OCI-LY1 (cell line): ENCODE results near the gene CDKN2B.

ENCODE experiments used
- H2AFZ ChIP-seq: fragments of 200-600 bp; sonication (generic), shearing (Covaris generic); 2 replicates; pipeline ENCODE4 v1.6.0; 2014; ENCODE audit warnings: antibody characterized with exemption, mild to moderate bottlenecking, low read length
- H3F3A ChIP-seq: fragments of 200-600 bp; sonication (generic), shearing (Covaris generic); 2 replicates; pipeline ENCODE4 v1.6.0; 2014; ENCODE audit warnings: mild to moderate bottlenecking, antibody characterized with exemption, low read length, moderate library complexity; ENCODE audit not compliant: insufficient read depth
- H3K27ac ChIP-seq: fragments of 200-600 bp; sonication (generic); 2 replicates; pipeline ENCODE4 v1.5.1; 2014; ENCODE audit warnings: low read length, mixed run types, mild to moderate bottlenecking, low read depth; ENCODE audit not compliant: poor library complexity, severe bottlenecking
- H3K27me3 ChIP-seq: fragments of 200-600 bp; sonication (generic); 2 replicates; pipeline ENCODE4 v1.6.0; 2014; ENCODE audit warnings: antibody characterized with exemption, mild to moderate bottlenecking, low read length, moderate library complexity; ENCODE audit not compliant: insufficient read depth
- H3K36me3 ChIP-seq: fragments of 200-600 bp; sonication (generic); 2 replicates; pipeline ENCODE4 v1.6.1; 2014; ENCODE audit warnings: mild to moderate bottlenecking, antibody characterized with exemption, low read length, moderate library complexity, mixed read lengths; ENCODE audit not compliant: insufficient read depth
- H3K4me1 ChIP-seq: fragments of 200-600 bp; sonication (generic); 2 replicates; pipeline ENCODE4 v1.5.1; 2014; ENCODE audit warnings: mild to moderate bottlenecking, low read length, moderate library complexity; ENCODE audit not compliant: insufficient read depth, severe bottlenecking
- H3K4me2 ChIP-seq: fragments of 200-600 bp; sonication (generic), shearing (Covaris generic); 2 replicates; pipeline ENCODE4 v1.6.1; 2014; ENCODE audit warnings: low read length
- H3K4me3 ChIP-seq: fragments of 200-600 bp; sonication (generic); 2 replicates; pipeline ENCODE4 v1.5.1; 2014; ENCODE audit warnings: low read length, low read depth, mild to moderate bottlenecking, mixed read lengths; ENCODE audit not compliant: poor library complexity, severe bottlenecking
- H3K79me2 ChIP-seq: fragments of 200-600 bp; shearing (Covaris generic); 2 replicates; pipeline ENCODE4 v1.6.1; 2016; ENCODE audit warnings: mixed run types, low read length, mixed read lengths; ENCODE audit not compliant: insufficient read depth
- H3K9ac ChIP-seq: fragments of 200-600 bp; sonication (generic), shearing (Covaris generic); 2 replicates; pipeline ENCODE4 v1.6.1; 2014; ENCODE audit warnings: mild to moderate bottlenecking, low read length, mixed read lengths
- H3K9me2 ChIP-seq: fragments of 200-600 bp; sonication (generic), shearing (Covaris generic); 2 replicates; pipeline ENCODE4 v1.6.1; 2014; ENCODE audit warnings: low read depth, mild to moderate bottlenecking, low read length, mixed read lengths
- H3K9me3 ChIP-seq: fragments of 200-600 bp; shearing (Covaris generic); 2 replicates; pipeline ENCODE4 v1.6.1; 2014; ENCODE audit warnings: low read length, mixed read lengths
- H4K20me1 ChIP-seq: fragments of 200-600 bp; sonication (generic), shearing (Covaris generic); 2 replicates; pipeline ENCODE4 v1.6.0; 2016; ENCODE audit warnings: mild to moderate bottlenecking, low read length; ENCODE audit not compliant: insufficient read depth
- CTCF ChIP-seq: fragments of 200-600 bp; sonication (generic), shearing (Covaris generic); IDR thresholded peaks from 2 replicates; pipeline ENCODE4 v1.5.1; 2017; ENCODE audit warnings: mild to moderate bottlenecking, antibody characterized with exemption, low read length, moderate library complexity, mixed read lengths
- EZH2 ChIP-seq: fragments of 200-600 bp; sonication (generic), shearing (Covaris generic); IDR thresholded peaks from 2 replicates; pipeline ENCODE4 v1.8.0; 2017; ENCODE audit warnings: borderline replicate concordance, mixed run types, mild to moderate bottlenecking, antibody characterized with exemption, low read length, moderate library complexity, mixed read lengths

Gene CDKN2B

GRCh38 chr9:21969011-21969940 lies 39.8 kb downstream of the CDKN2B start:
- H3K9me2 ChIP-seq, result no peaks in the 10 kb centered on the region
- no peak overlapping the region for H2AFZ ChIP-seq
- H3F3A ChIP-seq, result no peaks in the 10 kb centered on the region
- peaks cover 58% of the 10 kb centered on the region for H3K36me3 ChIP-seq
- H4K20me1 ChIP-seq, result no peaks in the 10 kb centered on the region
- peaks cover 28% of the 10 kb centered on the region for H3K79me2 ChIP-seq
- H3K27ac ChIP-seq, result no peak overlapping the region
- no peak overlapping the region for H3K9ac ChIP-seq
- no peak overlapping the region for H3K4me2 ChIP-seq
- peaks cover 31% of the 10 kb centered on the region for H3K4me1 ChIP-seq
- H3K9me3 ChIP-seq, result no peaks in the 10 kb centered on the region
- H3K4me3 ChIP-seq, result no peak overlapping the region
- H3K27me3 ChIP-seq, result no peaks in the 10 kb centered on the region
- no peak for TF ChIP-seq EZH2
- no peak for TF ChIP-seq CTCF

GRCh38 chr9:21968331-21969010 lies 40.6 kb downstream of the CDKN2B start:
- H3K9ac ChIP-seq, result no peak overlapping the region
- peaks cover 20% of the 10 kb centered on the region for H3K79me2 ChIP-seq
- no peaks in the 10 kb centered on the region for H3K27me3 ChIP-seq
- H2AFZ ChIP-seq, result no peak overlapping the region
- no peak overlapping the region for H3K4me2 ChIP-seq
- H3K4me3 ChIP-seq, result no peak overlapping the region
- H3F3A ChIP-seq, result no peaks in the 10 kb centered on the region
- H3K4me1 ChIP-seq, result peaks cover 22% of the 10 kb centered on the region
- TF ChIP-seq CTCF (no peak), EZH2 (no peak)
- no peak overlapping the region for H3K27ac ChIP-seq
- H3K9me2 ChIP-seq, result no peaks in the 10 kb centered on the region
- no peaks in the 10 kb centered on the region for H4K20me1 ChIP-seq
- H3K9me3 ChIP-seq, result no peaks in the 10 kb centered on the region; the same call in 1 of the 2 replicates
- H3K36me3 ChIP-seq, result peaks cover 58% of the 10 kb centered on the region

GRCh38 chr9:21967702-21968101 lies 41.4 kb downstream of the CDKN2B start:
- H2AFZ ChIP-seq, result no peak overlapping the region
- no peaks in the 10 kb centered on the region for H3K9me2 ChIP-seq
- TF ChIP-seq EZH2 (no peak), CTCF (no peak)
- H3K27ac ChIP-seq, result no peak overlapping the region
- peaks cover 13% of the 10 kb centered on the region for H3K79me2 ChIP-seq
- peaks cover 19% of the 10 kb centered on the region for H3K4me1 ChIP-seq
- H3K9me3 ChIP-seq, result no peaks in the 10 kb centered on the region; the same call in 1 of the 2 replicates
- no peak overlapping the region for H3K4me3 ChIP-seq
- no peaks in the 10 kb centered on the region for H4K20me1 ChIP-seq
- H3K4me2 ChIP-seq, result no peak overlapping the region
- H3K36me3 ChIP-seq, result peaks cover 58% of the 10 kb centered on the region
- no peaks in the 10 kb centered on the region for H3F3A ChIP-seq
- H3K9ac ChIP-seq, result no peak overlapping the region
- H3K27me3 ChIP-seq, result no peaks in the 10 kb centered on the region
